Activated naive CD4-positive, alpha-beta T cell treated with Interleukin-2 at 50 U/mL for 16 hours (primary cell): ENCODE data around the gene USP34.
"Not testable (repeated sequence)": the region's sequence is repeated elsewhere in the genome, so short reads cannot be mapped to it uniquely, and the experiment has no call there.

ENCODE experiments used
- DNase-seq: peaks from one replicate; pipeline ENCODE4 v3.0.0-alpha.2; 2020

USP34 gene

GRCh38 chr2:61470965-61471904 lies at the start of gene USP34:
Gene USP34 (minus strand): TSS chr2:61471087. CDS start chr2:61470692, 395 bp downstream.
- DNase-seq: peak; percentile 91

GRCh38 chr2:61520261-61520660 lies 49.4 kb upstream of the USP34 start:
- DNase-seq: no peak

- no peak for DNase-seq
Observed at GRCh38 chr2:61512768-61513398, 42.0 kb upstream of the USP34 start.

- no peak for DNase-seq
Observed at GRCh38 chr2:61510674-61511671, 40.1 kb upstream of the USP34 start.

- no peak for DNase-seq
Observed at GRCh38 chr2:61504949-61505348, 34.1 kb upstream of the USP34 start.

- no peak for DNase-seq
Observed at GRCh38 chr2:61499060-61499459, 28.2 kb upstream of the USP34 start.

- DNase-seq: no peak
Observed at GRCh38 chr2:61493523-61493942, 22.6 kb upstream of the USP34 start.

GRCh38 chr2:61492476-61492875 lies 21.6 kb upstream of the USP34 start:
- no peak for DNase-seq

GRCh38 chr2:61485281-61485680 lies 14.4 kb upstream of the USP34 start:
- DNase-seq: no peak

- DNase-seq: no peak
Observed at GRCh38 chr2:61478086-61478485, 7.2 kb upstream of the USP34 start.

GRCh38 chr2:61476929-61477589 lies 6.2 kb upstream of the USP34 start:
- not testable (repeated sequence) for DNase-seq

GRCh38 chr2:61471905-61472805 lies 1.3 kb upstream of the USP34 start:
- peak; percentile 23 for DNase-seq

- DNase-seq: peak; percentile 81
Observed at GRCh38 chr2:61470122-61470951, 550 bp downstream of the USP34 start.

- DNase-seq: no peak
Observed at GRCh38 chr2:61469424-61470121, 1.3 kb downstream of the USP34 start.

GRCh38 chr2:61468231-61468630 lies 2.7 kb downstream of the USP34 start:
- not testable (repeated sequence) for DNase-seq

- DNase-seq: no peak
Observed at GRCh38 chr2:61465045-61465444, 5.8 kb downstream of the USP34 start.

- no peak for DNase-seq
Observed at GRCh38 chr2:61463769-61464475, 7.0 kb downstream of the USP34 start.

GRCh38 chr2:61461404-61461803 lies 9.5 kb downstream of the USP34 start:
- no peak for DNase-seq

- DNase-seq: no peak
Observed at GRCh38 chr2:61460163-61460562, 10.7 kb downstream of the USP34 start.
